Stromal cell of bone marrow (primary cell): ENCODE results near the gene FREM1.

Source experiments
- DNase-seq: peaks from one replicate; pipeline ENCODE4 v3.0.0-alpha.2; 2012; ENCODE audit warnings: low read depth

The FREM1 gene

GRCh38 chr9:14868772-14869583 lies 41.2 kb downstream of the FREM1 start:
- no peak for DNase-seq

- no peak for DNase-seq
Observed at GRCh38 chr9:14868418-14868771, 41.8 kb downstream of the FREM1 start.

- no peak for DNase-seq
Observed at GRCh38 chr9:14866200-14866749, 44.0 kb downstream of the FREM1 start.

- DNase-seq = no peak
Observed at GRCh38 chr9:14864309-14864708, 45.9 kb downstream of the FREM1 start.

GRCh38 chr9:14863402-14863801 lies 46.8 kb downstream of the FREM1 start:
- DNase-seq = no peak

GRCh38 chr9:14857449-14858305 lies 52.6 kb downstream of the FREM1 start:
- DNase-seq = no peak

- DNase-seq = no peak
Observed at GRCh38 chr9:14849851-14850250, 60.4 kb downstream of the FREM1 start.

- no peak for DNase-seq
Observed at GRCh38 chr9:14849296-14849695, 60.9 kb downstream of the FREM1 start.

GRCh38 chr9:14846871-14847311 lies 63.3 kb downstream of the FREM1 start:
- DNase-seq = peak; percentile 11

- no peak for DNase-seq
Observed at GRCh38 chr9:14843163-14843562, 67.1 kb downstream of the FREM1 start.

GRCh38 chr9:14842269-14842668 lies 68.0 kb downstream of the FREM1 start:
- no peak for DNase-seq

- no peak for DNase-seq
Observed at GRCh38 chr9:14838701-14839100, 71.5 kb downstream of the FREM1 start.

GRCh38 chr9:14836885-14837284 lies 73.3 kb downstream of the FREM1 start:
- DNase-seq = no peak

GRCh38 chr9:14831661-14832060 lies 78.6 kb downstream of the FREM1 start:
- DNase-seq = no peak

- DNase-seq = no peak
Observed at GRCh38 chr9:14831074-14831473, 79.2 kb downstream of the FREM1 start.

GRCh38 chr9:14830057-14830456 lies 80.2 kb downstream of the FREM1 start:
- DNase-seq = no peak

GRCh38 chr9:14829204-14829603 lies 81.0 kb downstream of the FREM1 start:
- DNase-seq = no peak

- no peak for DNase-seq
Observed at GRCh38 chr9:14827805-14828204, 82.4 kb downstream of the FREM1 start.

GRCh38 chr9:14824481-14824880 lies 85.7 kb downstream of the FREM1 start:
- no peak for DNase-seq

- DNase-seq = no peak
Observed at GRCh38 chr9:14823800-14824199, 86.4 kb downstream of the FREM1 start.

GRCh38 chr9:14822666-14823065 lies 87.6 kb downstream of the FREM1 start:
- DNase-seq = no peak

GRCh38 chr9:14819183-14819582 lies 91.0 kb downstream of the FREM1 start:
- no peak for DNase-seq

GRCh38 chr9:14814249-14814628 lies 96.0 kb downstream of the FREM1 start:
- no peak for DNase-seq
